Activated naive CD4-positive, alpha-beta T cell treated with anti-CD3 and anti-CD28 coated beads, Interleukin-2, amount 10 ng/mL, durations not matched to agents 7 days and 5 days (primary cell): ENCODE data around the gene F7.

Experiments
- CTCF ChIA-PET: fragments of 350-600 bp; sonication (Branson Sonifier 250); formaldehyde crosslinking; loops from one replicate; lab custom pipeline; 2021; ENCODE audit warnings: antibody characterized with exemption; lab: Charles Lee
- DNase-seq: peaks from one replicate; pipeline ENCODE4 v3.0.0-alpha.2; 2020
- H3K27ac Mint-ChIP-seq: one replicate; pipeline ENCODE4 v1.8.0; 2021; ENCODE audit warnings: mild to moderate bottlenecking, moderate library complexity, mixed read lengths
- H3K27me3 Mint-ChIP-seq: one replicate; pipeline ENCODE4 v1.8.0; 2021; ENCODE audit warnings: mild to moderate bottlenecking, mixed read lengths
- H3K36me3 Mint-ChIP-seq: one replicate; pipeline ENCODE4 v1.8.0; 2021; ENCODE audit warnings: mixed read lengths
- H3K4me1 Mint-ChIP-seq: one replicate; pipeline ENCODE4 v1.8.0; 2021; ENCODE audit warnings: mixed read lengths
- H3K4me3 Mint-ChIP-seq: one replicate; pipeline ENCODE4 v1.8.0; 2021; ENCODE audit warnings: mild to moderate bottlenecking, moderate library complexity, mixed read lengths
- H3K9me3 Mint-ChIP-seq: one replicate; pipeline ENCODE4 v1.8.0; 2021; ENCODE audit warnings: mixed read lengths

Gene F7

DNA sequence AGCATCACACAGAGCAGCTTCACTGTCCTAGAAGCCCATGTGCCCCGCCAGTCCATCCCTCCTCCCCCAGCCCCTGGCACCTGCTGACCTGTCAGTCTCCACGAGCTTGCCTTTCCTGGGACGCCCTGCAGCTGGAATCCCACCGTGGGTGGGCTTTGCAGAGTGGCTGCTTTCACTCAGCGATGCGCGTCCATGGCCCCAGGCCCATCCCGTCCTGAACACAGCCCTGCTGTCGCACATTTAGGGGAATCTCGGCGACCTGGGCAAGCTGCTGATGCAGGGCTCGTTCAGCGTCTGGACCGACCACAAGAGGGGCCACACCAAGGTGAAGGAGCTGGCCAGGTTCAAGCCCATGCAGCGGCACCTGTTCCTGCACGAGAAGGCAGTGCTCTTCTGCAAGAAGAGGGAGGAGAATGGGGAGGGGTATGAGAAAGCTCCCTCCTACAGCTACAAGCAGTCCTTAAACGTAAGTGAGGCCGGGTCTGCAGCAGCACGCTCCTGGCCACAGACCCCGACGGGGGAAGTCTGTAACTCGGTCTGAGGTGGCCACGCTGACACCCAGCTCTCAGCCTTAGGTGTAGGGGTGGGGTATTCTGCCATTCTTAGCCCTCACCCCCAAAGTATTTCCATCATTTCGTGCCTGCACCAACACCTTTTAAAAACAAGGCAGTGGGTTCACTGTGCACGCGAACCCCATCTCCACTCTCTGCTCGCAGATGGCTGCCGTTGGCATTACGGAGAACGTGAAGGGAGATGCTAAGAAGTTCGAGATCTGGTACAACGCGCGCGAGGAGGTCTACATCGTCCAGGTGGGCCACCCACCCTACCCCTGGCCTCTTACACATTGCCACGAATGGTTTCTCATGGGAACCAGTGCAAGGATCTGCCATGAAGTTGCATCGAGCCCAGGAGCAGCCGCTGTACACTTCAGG, 18.3 kb upstream of the F7 start:
- no peaks in the 10 kb centered on the region for H3K9me3 Mint-ChIP-seq
- H3K27ac Mint-ChIP-seq, result no peak overlapping the region
- no peaks in the 10 kb centered on the region for H3K36me3 Mint-ChIP-seq
- CTCF ChIA-PET, result no interaction called here
- DNase-seq, result no peak
- H3K27me3 Mint-ChIP-seq, result no peaks in the 10 kb centered on the region
- no peak overlapping the region for H3K4me3 Mint-ChIP-seq
- H3K4me1 Mint-ChIP-seq, result no peaks in the 10 kb centered on the region

- Mint-ChIP-seq H3K4me1 (no peaks in the 10 kb centered on the region), H3K36me3 (no peaks in the 10 kb centered on the region), H3K9me3 (no peaks in the 10 kb centered on the region), H3K4me3 (no peak overlapping the region), H3K27ac (no peak overlapping the region), H3K27me3 (no peaks in the 10 kb centered on the region)
- CTCF ChIA-PET, result no interaction called here
- DNase-seq, result no peak
Measured at GRCh38 chr13:113087923-113088690, 17.5 kb upstream of the F7 start.

- Mint-ChIP-seq H3K27ac (no peak overlapping the region), H3K9me3 (no peaks in the 10 kb centered on the region), H3K4me1 (no peaks in the 10 kb centered on the region), H3K36me3 (no peaks in the 10 kb centered on the region), H3K4me3 (no peak overlapping the region), H3K27me3 (no peaks in the 10 kb centered on the region)
- no peak for DNase-seq
- CTCF ChIA-PET, result no interaction called here
Measured at GRCh38 chr13:113088691-113089020, 16.9 kb upstream of the F7 start.

GRCh38 chr13:113089693-113090414, 15.7 kb upstream of the F7 start:
- Mint-ChIP-seq H3K4me3 (no peak overlapping the region), H3K9me3 (no peaks in the 10 kb centered on the region), H3K36me3 (no peaks in the 10 kb centered on the region), H3K27ac (no peak overlapping the region), H3K27me3 (no peaks in the 10 kb centered on the region), H3K4me1 (no peaks in the 10 kb centered on the region)
- CTCF ChIA-PET, result no interaction called here
- no peak for DNase-seq

DNA sequence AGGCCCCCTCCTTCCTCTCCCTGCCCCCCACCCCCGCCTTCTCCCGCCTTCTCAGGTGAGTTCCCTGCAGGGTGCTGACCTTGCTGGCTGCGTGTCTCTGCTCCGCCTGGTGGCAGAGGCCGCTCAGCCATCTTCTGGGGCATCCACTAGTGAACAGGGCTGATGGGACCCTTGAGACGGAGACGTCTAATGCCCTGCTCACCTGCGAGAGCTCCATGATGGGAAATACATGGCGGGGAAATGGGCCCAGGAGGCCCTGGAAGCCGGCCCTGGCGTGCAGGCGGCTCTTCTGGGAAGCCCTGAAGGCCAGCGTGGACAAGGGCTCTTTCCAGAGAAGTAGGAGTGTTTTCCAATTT, 15.2 kb upstream of the F7 start:
- Mint-ChIP-seq H3K4me1 (no peaks in the 10 kb centered on the region), H3K27me3 (no peaks in the 10 kb centered on the region), H3K36me3 (no peaks in the 10 kb centered on the region), H3K4me3 (no peak overlapping the region), H3K27ac (no peak overlapping the region), H3K9me3 (no peaks in the 10 kb centered on the region)
- DNase-seq, result no peak
- CTCF ChIA-PET, result no interaction called here

DNA sequence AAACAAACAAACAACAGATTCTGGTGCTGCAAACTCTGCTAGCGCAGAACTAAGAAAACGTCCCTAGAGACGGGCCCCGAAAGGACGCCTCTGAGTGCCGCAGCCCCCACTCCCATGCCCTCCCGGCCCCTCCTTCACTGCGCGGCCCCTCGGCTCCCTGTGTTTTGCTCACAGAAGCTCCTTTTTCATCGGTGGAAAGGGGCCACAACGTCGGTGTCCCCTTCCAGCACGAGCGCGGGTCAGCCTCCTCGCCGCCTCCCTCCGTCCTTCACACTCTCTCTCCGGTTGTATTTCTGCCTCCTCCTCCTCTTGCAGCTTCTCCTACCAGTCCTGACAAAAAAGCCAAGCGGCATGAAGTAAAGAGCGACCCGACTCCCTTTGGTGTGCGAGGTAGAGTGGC, 14.8 kb upstream of the F7 start:
- Mint-ChIP-seq H3K27ac (peak overlapping the region; percentile 15), H3K4me1 (no peaks in the 10 kb centered on the region), H3K4me3 (no peak overlapping the region)

DNA sequence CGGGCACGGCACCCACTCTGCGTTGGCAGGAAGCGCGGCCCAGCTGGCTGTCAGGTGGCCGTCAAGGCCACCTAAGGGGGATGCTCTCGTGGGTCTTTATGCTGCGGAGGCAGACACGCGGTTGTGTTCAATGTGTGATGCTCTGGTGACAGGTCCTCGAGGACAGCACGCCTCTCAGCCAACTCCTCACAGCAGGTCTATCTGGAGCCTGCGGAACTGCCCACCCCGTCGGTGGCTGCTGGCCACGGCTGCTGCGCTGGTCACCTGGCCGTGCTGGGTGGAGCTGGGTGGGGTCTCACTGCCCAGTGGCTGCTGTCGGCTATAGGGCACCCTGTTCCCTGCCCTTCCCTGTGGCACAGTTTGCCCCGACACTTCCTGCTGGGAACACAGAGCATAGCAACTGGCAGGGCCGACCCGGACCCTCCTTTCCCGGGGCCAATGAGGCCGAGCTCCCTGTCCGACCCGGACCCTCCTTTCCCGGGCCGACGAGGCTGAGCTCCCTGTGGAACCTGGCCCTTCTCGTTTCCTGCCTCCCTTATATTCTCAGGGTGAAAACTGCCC, 14.3 kb upstream of the F7 start:
- DNase-seq, result no peak
- no peak overlapping the region for H3K4me3 Mint-ChIP-seq
- no peaks in the 10 kb centered on the region for H3K36me3 Mint-ChIP-seq
- H3K27ac Mint-ChIP-seq, result peak overlapping the region; percentile 15
- no peaks in the 10 kb centered on the region for H3K4me1 Mint-ChIP-seq
- CTCF ChIA-PET, result no interaction called here
- H3K27me3 Mint-ChIP-seq, result no peaks in the 10 kb centered on the region
- H3K9me3 Mint-ChIP-seq, result no peaks in the 10 kb centered on the region

More for the DNA sequence above, 14.8 kb upstream of the F7 start:
- CTCF ChIA-PET, result no interaction called here
- Mint-ChIP-seq H3K36me3 (no peaks in the 10 kb centered on the region), H3K27me3 (no peaks in the 10 kb centered on the region), H3K9me3 (no peaks in the 10 kb centered on the region)
- DNase-seq, result no peak

GRCh38 chr13:113091891-113092775, 13.5 kb upstream of the F7 start:
- H3K36me3 Mint-ChIP-seq, result no peaks in the 10 kb centered on the region
- no peak for DNase-seq
- no peaks in the 10 kb centered on the region for H3K9me3 Mint-ChIP-seq
- no peaks in the 10 kb centered on the region for H3K4me1 Mint-ChIP-seq
- no peak overlapping the region for H3K27ac Mint-ChIP-seq
- CTCF ChIA-PET, result no interaction called here
- H3K4me3 Mint-ChIP-seq, result no peak overlapping the region
- no peaks in the 10 kb centered on the region for H3K27me3 Mint-ChIP-seq

DNA sequence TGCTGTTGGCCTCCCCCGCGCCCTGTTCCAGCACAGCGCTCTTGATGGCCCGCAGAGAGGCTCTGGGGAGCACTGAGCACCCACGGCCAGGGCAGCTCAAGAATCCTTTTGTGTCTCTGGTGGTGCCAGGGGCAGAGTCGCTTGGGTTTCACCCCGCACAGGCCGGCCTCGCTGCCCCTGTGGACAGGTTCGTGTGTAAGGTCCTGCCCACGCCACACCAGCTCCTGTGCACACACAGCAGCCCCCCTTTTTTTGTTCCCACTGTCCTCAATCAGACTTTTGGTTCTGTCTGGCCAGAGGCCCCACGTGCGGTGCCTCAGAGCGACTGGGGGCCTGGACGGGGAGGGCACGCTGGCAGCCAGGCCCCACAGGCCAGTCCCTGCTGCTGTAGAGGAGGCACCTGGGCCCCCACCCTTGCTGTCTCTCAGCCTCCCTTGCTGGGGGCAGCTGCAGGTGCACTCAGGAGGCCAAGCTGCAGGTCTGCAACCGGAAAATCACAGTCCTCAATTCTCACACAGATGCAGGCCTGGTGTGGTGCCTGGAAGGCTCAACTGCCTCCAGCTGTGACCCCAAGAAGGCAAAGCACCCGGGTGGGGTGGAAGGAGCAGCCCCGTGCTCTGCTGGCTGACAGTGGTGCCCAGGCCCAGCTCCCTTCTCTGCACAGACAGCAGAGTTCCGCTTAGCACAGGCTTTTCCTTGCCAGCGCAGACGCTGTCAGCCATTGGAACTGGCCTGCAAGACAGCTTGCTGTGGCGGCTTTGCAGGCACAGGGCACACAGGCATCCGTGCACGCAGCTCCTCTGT, 12.6 kb upstream of the F7 start:
- Mint-ChIP-seq H3K27me3 (no peaks in the 10 kb centered on the region), H3K4me3 (no peak overlapping the region), H3K27ac (no peak overlapping the region), H3K36me3 (no peaks in the 10 kb centered on the region), H3K4me1 (no peaks in the 10 kb centered on the region), H3K9me3 (no peaks in the 10 kb centered on the region)
- no peak for DNase-seq
- CTCF ChIA-PET, result no interaction called here

DNA sequence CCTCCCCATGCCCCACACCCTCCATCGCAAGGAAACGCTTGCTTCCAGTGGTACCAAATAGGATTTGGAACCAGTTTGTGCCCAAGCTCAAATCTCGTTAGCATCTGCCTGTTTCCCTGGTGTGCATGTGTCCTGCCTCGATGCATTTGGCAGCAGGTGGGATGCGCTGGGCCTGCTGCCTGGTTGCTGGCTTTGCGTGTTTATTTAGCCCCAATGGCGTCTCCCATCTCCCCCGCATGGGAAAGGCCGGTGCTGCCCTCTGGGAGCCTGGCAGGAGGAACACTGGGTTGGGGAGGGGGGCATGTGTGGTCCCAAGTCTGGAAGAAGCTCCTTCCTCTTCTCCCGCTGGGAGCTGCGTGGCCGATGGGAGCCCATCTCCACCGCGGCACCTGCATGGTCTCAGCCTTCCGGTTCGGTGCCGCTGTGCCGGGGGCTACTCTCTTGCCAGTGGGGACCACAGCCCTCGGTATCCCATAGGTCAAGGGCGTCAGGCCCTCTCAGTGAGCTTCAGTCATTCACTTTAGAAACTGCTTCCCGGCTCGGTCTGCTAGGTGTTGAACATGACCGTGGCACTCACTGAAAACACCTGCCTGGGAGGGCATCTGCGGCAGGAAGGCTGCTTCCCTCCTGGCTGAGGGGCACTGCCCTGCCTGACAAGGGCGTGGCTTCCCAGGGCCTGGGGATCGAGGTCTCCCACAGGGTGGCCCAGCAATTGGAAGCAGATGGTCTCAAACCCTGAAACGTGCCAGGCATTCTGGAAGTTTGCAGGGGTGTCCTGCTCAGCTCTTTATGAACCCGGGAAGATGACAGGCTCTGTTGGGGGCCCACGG, 11.8 kb upstream of the F7 start:
- no peaks in the 10 kb centered on the region for H3K27me3 Mint-ChIP-seq
- DNase-seq, result no peak
- no peak overlapping the region for H3K4me3 Mint-ChIP-seq
- H3K9me3 Mint-ChIP-seq, result no peaks in the 10 kb centered on the region
- CTCF ChIA-PET, result no interaction called here
- no peak overlapping the region for H3K27ac Mint-ChIP-seq
- H3K36me3 Mint-ChIP-seq, result no peaks in the 10 kb centered on the region
- no peaks in the 10 kb centered on the region for H3K4me1 Mint-ChIP-seq

DNA sequence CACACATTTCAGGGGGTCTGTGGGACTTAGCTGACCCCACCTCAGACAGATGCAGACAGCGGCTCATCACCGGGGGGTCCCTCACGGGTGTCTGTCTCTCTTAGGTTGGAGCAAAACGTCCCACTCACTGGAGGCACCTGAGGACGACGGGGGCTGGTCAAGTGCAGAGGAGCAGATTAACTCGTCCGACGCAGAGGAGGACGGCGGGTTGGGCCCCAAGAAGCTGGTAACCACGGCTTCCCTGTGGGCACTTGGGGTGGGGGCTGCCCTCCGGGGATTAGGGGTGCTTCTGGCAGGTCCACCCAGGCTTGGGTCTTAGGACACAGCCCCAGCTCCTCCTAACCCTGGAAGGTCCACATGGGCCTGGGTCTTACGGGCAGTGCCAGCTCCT, 11.2 kb upstream of the F7 start:
- CTCF ChIA-PET, result no interaction called here
- no peak overlapping the region for H3K27ac Mint-ChIP-seq

DNA sequence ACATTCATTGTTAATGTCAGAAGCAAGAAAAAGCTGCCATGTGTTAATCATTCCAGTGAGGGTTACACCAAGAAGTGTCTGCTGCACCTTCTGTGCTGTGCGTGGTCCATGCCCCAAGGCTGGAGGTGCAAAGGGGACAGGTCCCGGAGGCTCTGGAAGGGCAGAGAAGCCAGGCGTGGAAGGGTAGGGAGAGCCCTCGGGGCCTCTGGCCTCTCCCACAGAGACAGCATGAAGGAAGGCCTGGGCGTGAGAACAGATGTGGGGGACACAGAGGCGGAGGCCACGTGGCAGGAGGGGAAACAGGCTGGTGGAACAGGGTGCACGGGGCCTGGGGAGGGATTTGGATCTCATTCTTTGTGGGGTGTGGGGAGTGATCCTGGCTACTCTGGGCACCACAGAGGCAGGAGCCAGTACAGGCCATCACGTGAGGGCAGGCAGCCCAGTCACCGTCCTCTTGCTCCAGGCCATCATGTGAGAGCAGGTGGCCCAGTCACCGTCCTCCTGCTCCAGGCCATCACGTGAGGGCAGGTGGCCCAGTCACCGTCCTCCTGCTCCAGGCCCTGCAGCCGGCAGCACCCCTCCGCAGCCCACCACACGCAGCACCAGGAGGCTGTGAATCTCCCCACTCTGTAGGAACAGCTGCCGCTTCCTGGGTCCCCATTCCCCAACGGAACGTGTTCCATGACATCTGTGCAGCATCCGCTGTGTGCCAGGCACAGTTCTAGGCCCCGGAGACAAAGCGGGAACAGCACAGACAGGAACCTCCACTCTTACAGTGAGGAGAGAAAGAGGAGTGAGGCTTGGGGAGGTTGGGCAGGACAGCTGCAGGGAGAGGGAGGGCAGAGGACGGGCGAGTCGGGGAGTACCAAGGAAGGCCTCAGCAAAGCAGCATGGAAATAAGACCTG, 10.2 kb upstream of the F7 start:
- CTCF ChIA-PET, result no interaction called here
- H3K27ac Mint-ChIP-seq, result peak overlapping the region; percentile 45
- H3K4me3 Mint-ChIP-seq, result no peak overlapping the region
- no peaks in the 10 kb centered on the region for H3K4me1 Mint-ChIP-seq
- no peaks in the 10 kb centered on the region for H3K9me3 Mint-ChIP-seq
- no peaks in the 10 kb centered on the region for H3K36me3 Mint-ChIP-seq
- H3K27me3 Mint-ChIP-seq, result no peaks in the 10 kb centered on the region
- no peak for DNase-seq

More for the DNA sequence above, 11.2 kb upstream of the F7 start:
- H3K27me3 Mint-ChIP-seq, result no peaks in the 10 kb centered on the region
- H3K4me3 Mint-ChIP-seq, result no peak overlapping the region
- no peaks in the 10 kb centered on the region for H3K4me1 Mint-ChIP-seq
- DNase-seq, result no peak
- H3K36me3 Mint-ChIP-seq, result no peaks in the 10 kb centered on the region
- no peaks in the 10 kb centered on the region for H3K9me3 Mint-ChIP-seq
